ENCODE results near the gene CEP72. TPM values are rescaled to one million over a fixed set of nuclear protein-coding genes. Genes with fewer than 3 reads are reported as not detected.

Gene CEP72
- total and polyA plus RNA-seq, 10 of the 15 experiments (the other 5 are each of a cell fraction or from before 2014, with no cell fraction given): 0.35 to 13.5 (median 8.3) TPM

- no peak for FAIRE-seq
- Histone ChIP-seq H3K9ac (ENCODE audit: control insufficient read depth, insufficient read depth, low read length) (no peak overlapping the region), H3K4me2 (ENCODE audit: control insufficient read depth, insufficient read depth) (no peak overlapping the region), H3K27me3 (replicated peaks in 1 of 2; ENCODE audit: control insufficient read depth in 2 of 2, insufficient read depth in 2 of 2, low read length in 1 of 2) (no peaks in the 10 kb centered on the region), H3K79me2 (ENCODE audit: control insufficient read depth, insufficient read depth, low read length) (no peaks in the 10 kb centered on the region), H3K27ac (ENCODE audit: control insufficient read depth, insufficient read depth) (no peak overlapping the region), H3K36me3 (ENCODE audit: control insufficient read depth in 2 of 2, insufficient read depth in 2 of 2, low read length in 1 of 2) (peaks cover 1 to 12% of the 10 kb centered on the region in 2 experiments; a peak in 3 of 4 replicates), H3K4me3 (no peak overlapping the region), H3K4me1 (ENCODE audit: control insufficient read depth, insufficient read depth, low read length) (no peaks in the 10 kb centered on the region), H2AFZ (ENCODE audit: control insufficient read depth, low read depth, low read length) (no peak overlapping the region), H4K20me1 (ENCODE audit: control insufficient read depth, insufficient read depth) (no peaks in the 10 kb centered on the region), H3K9me3 (replicated peaks; ENCODE audit: control insufficient read depth, insufficient read depth, low read length) (no peaks in the 10 kb centered on the region)
- DNase-seq (ENCODE audit: low read depth, low spot score): no peak
- no TSS peak for BruUV-seq (replicated peaks)
- 50% methylated on average over 2 of the region's 8 CpGs for WGBS (ENCODE audit: insufficient coverage, insufficient replicate concordance, low lambda C conversion rate, missing lambda C conversion rate)
- ChIA-PET RAD21 (ENCODE audit: unreplicated experiment) (interaction anchor here (1.4 kb wide), 1 partner anchor 348 kb away, joined by 4 read pairs; no protein-coding TSS in a partner anchor), SMC1A (ENCODE audit: uncharacterized antibody, unreplicated experiment) (no interaction called here), POLR2A (no interaction called here), CTCF (no interaction called here)
- TF ChIP-seq KDM1A (IDR thresholded peaks at IDR 0.05; ENCODE audit: borderline replicate concordance): no peak
- no peak for TF ChIP-seq ELK1 (IDR thresholded peaks at IDR 0.05; ENCODE audit: low read depth, low read length)
- TF ChIP-seq RFX5 (IDR thresholded peaks at IDR 0.05; ENCODE audit: low read depth, low read length): no peak
- TF ChIP-seq CEBPB (IDR thresholded peaks at IDR 0.05; ENCODE audit: borderline replicate concordance in 1 of 2, low read depth in 2 of 2, low read length in 2 of 2): no peak
- no peak for TF ChIP-seq GATAD2B (conservative IDR thresholded peaks at IDR 0.05; ENCODE audit: low read depth)
- in situ Hi-C loops (cut with MboI): no loop called here
- no peak for ATAC-seq
- intact Hi-C loops (cut with micrococcal nuclease; ENCODE audit: unreplicated experiment): no loop called here
These were observed 53.4 kb downstream of the CEP72 start for GRCh38 chr5:665541-665955.

GRCh38 chr5:665956-666711 lies 54.0 kb downstream of the CEP72 start:
- H3K4me3 ChIP-seq: no peak overlapping the region
- no peak for DNase-seq (ENCODE audit: low read depth, low spot score)
- H4K20me1 ChIP-seq (ENCODE audit: control insufficient read depth, insufficient read depth): no peaks in the 10 kb centered on the region
- no peaks in the 10 kb centered on the region for H3K27me3 ChIP-seq (replicated peaks in 1 of 2; ENCODE audit: control insufficient read depth in 2 of 2, insufficient read depth in 2 of 2, low read length in 1 of 2)
- H3K4me2 ChIP-seq (ENCODE audit: control insufficient read depth, insufficient read depth): no peak overlapping the region
- no peak for FAIRE-seq
- ChIA-PET POLR2A (no interaction called here), RAD21 (ENCODE audit: unreplicated experiment) (interaction anchor here (1.1 to 1.4 kb wide), 2 partner anchors 238 to 349 kb away, joined by 3 to 4 read pairs; no protein-coding TSS in a partner anchor), CTCF (no interaction called here), SMC1A (ENCODE audit: uncharacterized antibody, unreplicated experiment) (no interaction called here)
- no TSS peak for BruUV-seq (replicated peaks)
- no peak overlapping the region for H2AFZ ChIP-seq (ENCODE audit: control insufficient read depth, low read depth, low read length)
- in situ Hi-C loops (cut with MboI) (no loop called here), intact Hi-C loops (cut with micrococcal nuclease; ENCODE audit: unreplicated experiment) (no loop called here)
- H3K4me1 ChIP-seq (ENCODE audit: control insufficient read depth, insufficient read depth, low read length): no peaks in the 10 kb centered on the region
- H3K9me3 ChIP-seq (replicated peaks; ENCODE audit: control insufficient read depth, insufficient read depth, low read length): no peaks in the 10 kb centered on the region
- 97% methylated on average over 38 of the region's 40 CpGs for WGBS (ENCODE audit: insufficient coverage, insufficient replicate concordance, low lambda C conversion rate, missing lambda C conversion rate)
- no peak overlapping the region for H3K27ac ChIP-seq (ENCODE audit: control insufficient read depth, insufficient read depth)
- H3K9ac ChIP-seq (ENCODE audit: control insufficient read depth, insufficient read depth, low read length): no peak overlapping the region
- no peaks in the 10 kb centered on the region for H3K79me2 ChIP-seq (ENCODE audit: control insufficient read depth, insufficient read depth, low read length)
- ATAC-seq: no peak
- H3K36me3 ChIP-seq (ENCODE audit: control insufficient read depth in 2 of 2, insufficient read depth in 2 of 2, low read length in 1 of 2): peaks cover 0 to 11% of the 10 kb centered on the region in 2 experiments; a peak in 3 of 4 replicates
- TF ChIP-seq IRF3 (IDR thresholded peaks at IDR 0.05) (no peak), NFXL1 (IDR thresholded peaks at IDR 0.05; ENCODE audit: borderline replicate concordance) (no peak), SREBF1 (IDR thresholded peaks at IDR 0.05; ENCODE audit: low read length) (no peak), TCF3 (IDR thresholded peaks at IDR 0.05; ENCODE audit: borderline replicate concordance, insufficient read depth, low read depth, low read length) (no peak), ZBTB4 (CRISPR knock-in tag; IDR thresholded peaks at IDR 0.05) (no peak), SIN3A (IDR thresholded peaks at IDR 0.05; ENCODE audit: low read depth, low read length) (no peak), DPF2 (IDR thresholded peaks at IDR 0.05) (no peak)

Data from GM12878 (cell line).